ENCODE measurements around the gene CTDSPL.
"Not testable (repeated sequence)": the region's sequence is repeated elsewhere in the genome, so short reads cannot be mapped to it uniquely, and the experiment has no call there.

Gene CTDSPL

GRCh38 chr3:37961622-37962431 is 100.1 kb downstream of the CTDSPL start:
- no peak for DNase-seq (ENCODE audit: extremely low read depth in 1 of 2, low read depth in 1 of 2)

GRCh38 chr3:37963016-37963415 is 101.3 kb downstream of the CTDSPL start:
- DNase-seq (ENCODE audit: extremely low read depth in 1 of 2, low read depth in 1 of 2) = no peak

GRCh38 chr3:37963635-37964034 is 102.0 kb downstream of the CTDSPL start:
- no peak for DNase-seq (ENCODE audit: extremely low read depth in 1 of 2, low read depth in 1 of 2)

- DNase-seq (ENCODE audit: extremely low read depth in 1 of 2, low read depth in 1 of 2) = no peak
These were observed 102.5 kb downstream of the CTDSPL start for GRCh38 chr3:37964146-37964545.

- no peak for DNase-seq (ENCODE audit: extremely low read depth in 1 of 2, low read depth in 1 of 2)
These were observed 103.0 kb downstream of the CTDSPL start for GRCh38 chr3:37964716-37965115.

GRCh38 chr3:37967260-37967881 is 105.7 kb downstream of the CTDSPL start:
- DNase-seq (ENCODE audit: extremely low read depth in 1 of 2, low read depth in 1 of 2) = peak; percentile 15 to 36

- no peak for DNase-seq (ENCODE audit: extremely low read depth in 1 of 2, low read depth in 1 of 2)
These were observed 106.5 kb downstream of the CTDSPL start for GRCh38 chr3:37968199-37968598.

- DNase-seq (ENCODE audit: extremely low read depth in 1 of 2, low read depth in 1 of 2) = no peak
These were observed 107.3 kb downstream of the CTDSPL start for GRCh38 chr3:37968813-37969595.

GRCh38 chr3:37969596-37970100 is 108.0 kb downstream of the CTDSPL start:
- no peak for DNase-seq (ENCODE audit: extremely low read depth in 1 of 2, low read depth in 1 of 2)

- DNase-seq (ENCODE audit: extremely low read depth in 1 of 2, low read depth in 1 of 2) = no peak
These were observed 109.1 kb downstream of the CTDSPL start for GRCh38 chr3:37970802-37971201.

- DNase-seq (ENCODE audit: extremely low read depth in 1 of 2, low read depth in 1 of 2) = no peak
These were observed 109.8 kb downstream of the CTDSPL start for GRCh38 chr3:37971467-37971866.

GRCh38 chr3:37972056-37972455 is 110.4 kb downstream of the CTDSPL start:
- not testable (repeated sequence) for DNase-seq (ENCODE audit: extremely low read depth in 1 of 2, low read depth in 1 of 2)

GRCh38 chr3:37973246-37974054 is 111.8 kb downstream of the CTDSPL start:
- no peak for DNase-seq (ENCODE audit: extremely low read depth in 1 of 2, low read depth in 1 of 2)

GRCh38 chr3:37974121-37975083 is 112.7 kb downstream of the CTDSPL start:
- DNase-seq (ENCODE audit: extremely low read depth in 1 of 2, low read depth in 1 of 2) = peak; percentile 40 to 41

- DNase-seq (ENCODE audit: extremely low read depth in 1 of 2, low read depth in 1 of 2) = no peak
These were observed 118.1 kb downstream of the CTDSPL start for GRCh38 chr3:37979541-37980461.

- no peak for DNase-seq (ENCODE audit: extremely low read depth in 1 of 2, low read depth in 1 of 2)
These were observed 119.0 kb downstream of the CTDSPL start for GRCh38 chr3:37980462-37981347.

- no peak for DNase-seq (ENCODE audit: extremely low read depth in 1 of 2, low read depth in 1 of 2)
These were observed 119.6 kb downstream of the CTDSPL start for GRCh38 chr3:37981348-37981664.

GRCh38 chr3:37982331-37982730 is 120.7 kb downstream of the CTDSPL start:
- no peak for DNase-seq (ENCODE audit: extremely low read depth in 1 of 2, low read depth in 1 of 2)
